ENCODE results near the gene LRRTM2.

LRRTM2 gene

GRCh38 chr5:138833080-138833479 is 42.1 kb downstream of the LRRTM2 start:
- TF ChIP-seq CTCF (IDR thresholded peaks at IDR 0.05; ENCODE audit: low read depth, low read length, missing control alignments), result no peak
- DNase-seq (ENCODE audit: extremely low read depth, low read depth), result no peak
- no peak overlapping the region for H3K4me3 ChIP-seq (replicated peaks; ENCODE audit: low read depth, low read length)

- no peak for DNase-seq (ENCODE audit: extremely low read depth, low read depth)
Observed at GRCh38 chr5:138832218-138832617, 42.9 kb downstream of the LRRTM2 start.

GRCh38 chr5:138831703-138832102 is 43.4 kb downstream of the LRRTM2 start:
- TF ChIP-seq CTCF (IDR thresholded peaks at IDR 0.05; ENCODE audit: low read depth, low read length, missing control alignments), result no peak
- no peak for DNase-seq (ENCODE audit: extremely low read depth, low read depth)
- no peak overlapping the region for H3K4me3 ChIP-seq (replicated peaks; ENCODE audit: low read depth, low read length)

More at GRCh38 chr5:138832218-138832617, 42.9 kb downstream of the LRRTM2 start:
- no peak overlapping the region for H3K4me3 ChIP-seq (replicated peaks; ENCODE audit: low read depth, low read length)
- TF ChIP-seq CTCF (IDR thresholded peaks at IDR 0.05; ENCODE audit: low read depth, low read length, missing control alignments), result no peak

- TF ChIP-seq CTCF (IDR thresholded peaks at IDR 0.05; ENCODE audit: low read depth, low read length, missing control alignments), result no peak
- DNase-seq (ENCODE audit: extremely low read depth, low read depth), result no peak
- H3K4me3 ChIP-seq (replicated peaks; ENCODE audit: low read depth, low read length), result no peak overlapping the region
Observed at GRCh38 chr5:138829341-138829740, 45.8 kb downstream of the LRRTM2 start.

- H3K4me3 ChIP-seq (replicated peaks; ENCODE audit: low read depth, low read length), result no peak overlapping the region
- DNase-seq (ENCODE audit: extremely low read depth, low read depth), result no peak
- TF ChIP-seq CTCF (IDR thresholded peaks at IDR 0.05; ENCODE audit: low read depth, low read length, missing control alignments), result no peak
Observed at GRCh38 chr5:138828556-138828955, 46.6 kb downstream of the LRRTM2 start.

GRCh38 chr5:138824924-138825863 is 49.9 kb downstream of the LRRTM2 start:
- DNase-seq (ENCODE audit: extremely low read depth, low read depth), result no peak
- TF ChIP-seq CTCF (IDR thresholded peaks at IDR 0.05; ENCODE audit: low read depth, low read length, missing control alignments), result peak; percentile 56
- no peak overlapping the region for H3K4me3 ChIP-seq (replicated peaks; ENCODE audit: low read depth, low read length)

Measured in HFF-Myc (cell line).